Stimulated activated naive CD8-positive, alpha-beta T cell treated with anti-CD3 and anti-CD28 coated beads, Interleukin-15, Interleukin-2, amounts not matched to agents 100 ng/mL and 50 ng/mL, for 24 hours (primary cell): ENCODE data around the gene ALDH1B1.

Experiments used
- H3K27ac Mint-ChIP-seq: one replicate; pipeline ENCODE4 v1.8.0; 2021; ENCODE audit warnings: mild to moderate bottlenecking, mixed read lengths
- H3K27me3 Mint-ChIP-seq: one replicate; pipeline ENCODE4 v1.8.0; 2021; ENCODE audit warnings: mixed read lengths
- H3K36me3 Mint-ChIP-seq: one replicate; pipeline ENCODE4 v1.8.0; 2021; ENCODE audit warnings: low read depth, mixed read lengths
- H3K4me1 Mint-ChIP-seq: one replicate; pipeline ENCODE4 v1.8.0; 2021; ENCODE audit warnings: low read depth, mixed read lengths
- H3K4me3 Mint-ChIP-seq: one replicate; pipeline ENCODE4 v1.8.0; 2021; ENCODE audit warnings: mild to moderate bottlenecking, mixed read lengths
- H3K9me3 Mint-ChIP-seq: one replicate; pipeline ENCODE4 v1.8.0; 2021; ENCODE audit warnings: mixed read lengths

The ALDH1B1 gene

DNA sequence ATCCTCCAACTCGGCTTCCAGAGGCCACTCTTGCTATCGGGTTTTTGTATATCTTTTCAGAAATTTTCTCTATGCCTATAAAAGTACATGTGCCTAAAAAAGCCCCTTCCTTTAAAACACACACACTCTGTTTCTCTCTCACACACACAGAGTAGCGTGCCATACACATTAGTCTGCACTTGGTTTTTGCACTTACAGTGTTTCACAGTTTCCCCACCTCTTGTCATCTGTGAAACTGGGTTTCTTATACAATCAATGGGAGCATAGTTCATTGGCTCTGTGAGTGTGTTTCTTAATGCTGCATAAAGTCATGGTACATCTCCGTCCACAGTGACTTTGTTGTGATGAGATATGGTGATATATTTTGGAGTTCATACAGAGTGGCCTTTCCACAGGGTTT is 32.4 kb downstream of the ALDH1B1 start:
- H3K9me3 Mint-ChIP-seq: no peaks in the 10 kb centered on the region
- H3K4me1 Mint-ChIP-seq: no peaks in the 10 kb centered on the region
- H3K27ac Mint-ChIP-seq: no peak overlapping the region
- no peaks in the 10 kb centered on the region for H3K36me3 Mint-ChIP-seq
- peaks cover 44% of the 10 kb centered on the region for H3K27me3 Mint-ChIP-seq
- no peak overlapping the region for H3K4me3 Mint-ChIP-seq

DNA sequence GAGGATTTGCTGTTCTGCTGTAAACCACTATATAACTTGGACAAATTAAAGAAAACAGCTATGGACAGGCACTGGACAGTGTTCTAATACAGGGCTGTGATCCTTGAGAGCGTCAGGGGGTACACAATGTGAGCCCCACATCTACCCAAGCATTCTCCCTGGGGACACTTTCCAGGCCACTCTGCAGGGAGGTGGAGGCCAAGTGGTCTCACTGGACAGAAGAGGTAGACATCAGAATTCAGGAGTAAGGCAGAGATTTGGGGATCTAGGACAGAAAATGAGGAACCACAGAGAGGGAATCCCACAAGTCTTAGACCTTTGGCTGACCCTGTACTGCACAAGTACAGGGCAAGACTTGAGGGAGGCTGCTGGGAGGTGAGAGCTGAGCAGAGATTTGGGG is 35.6 kb downstream of the ALDH1B1 start:
- H3K36me3 Mint-ChIP-seq: no peaks in the 10 kb centered on the region
- no peaks in the 10 kb centered on the region for H3K9me3 Mint-ChIP-seq
- H3K4me1 Mint-ChIP-seq: no peaks in the 10 kb centered on the region
- peaks cover 31% of the 10 kb centered on the region for H3K27me3 Mint-ChIP-seq
- H3K27ac Mint-ChIP-seq: no peak overlapping the region
- no peak overlapping the region for H3K4me3 Mint-ChIP-seq

GRCh38 chr9:38431116-38431515 is 38.6 kb downstream of the ALDH1B1 start:
- no peaks in the 10 kb centered on the region for H3K4me1 Mint-ChIP-seq
- no peak overlapping the region for H3K27ac Mint-ChIP-seq
- H3K36me3 Mint-ChIP-seq: no peaks in the 10 kb centered on the region
- H3K27me3 Mint-ChIP-seq: peaks cover 16% of the 10 kb centered on the region
- no peaks in the 10 kb centered on the region for H3K9me3 Mint-ChIP-seq
- no peak overlapping the region for H3K4me3 Mint-ChIP-seq

GRCh38 chr9:38432922-38433510 is 40.5 kb downstream of the ALDH1B1 start:
- H3K27ac Mint-ChIP-seq: no peak overlapping the region
- no peaks in the 10 kb centered on the region for H3K9me3 Mint-ChIP-seq
- H3K4me1 Mint-ChIP-seq: no peaks in the 10 kb centered on the region
- H3K4me3 Mint-ChIP-seq: no peak overlapping the region
- no peaks in the 10 kb centered on the region for H3K36me3 Mint-ChIP-seq
- H3K27me3 Mint-ChIP-seq: peaks cover 2% of the 10 kb centered on the region

- Mint-ChIP-seq H3K27me3 (peaks cover 5% of the 10 kb centered on the region), H3K27ac (no peak overlapping the region), H3K9me3 (no peaks in the 10 kb centered on the region), H3K36me3 (no peaks in the 10 kb centered on the region), H3K4me1 (no peaks in the 10 kb centered on the region), H3K4me3 (no peak overlapping the region)
Measured at GRCh38 chr9:38434365-38434764, 41.9 kb downstream of the ALDH1B1 start.

DNA sequence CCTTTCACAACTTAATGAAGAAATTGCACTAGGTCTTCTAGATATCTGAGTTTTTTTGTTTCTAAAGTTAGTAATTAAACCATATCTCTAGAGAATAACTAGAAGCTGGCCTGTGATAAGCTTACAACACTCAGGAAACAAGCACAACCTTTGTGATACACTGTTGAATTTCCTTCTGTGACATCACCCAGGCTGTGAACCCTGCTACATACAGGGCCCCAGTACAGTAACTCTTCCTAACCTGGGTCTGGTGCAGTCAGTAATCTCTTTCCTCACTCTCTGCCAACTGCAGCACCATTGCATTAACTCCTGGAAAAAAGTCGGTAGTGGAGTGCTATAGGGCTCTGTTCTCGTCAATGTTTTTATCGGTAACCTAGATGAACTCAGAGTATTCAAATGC is 42.4 kb downstream of the ALDH1B1 start:
- Mint-ChIP-seq H3K4me3 (no peak overlapping the region), H3K27ac (no peak overlapping the region), H3K36me3 (no peaks in the 10 kb centered on the region), H3K27me3 (peaks cover 6% of the 10 kb centered on the region), H3K9me3 (no peaks in the 10 kb centered on the region), H3K4me1 (no peaks in the 10 kb centered on the region)

DNA sequence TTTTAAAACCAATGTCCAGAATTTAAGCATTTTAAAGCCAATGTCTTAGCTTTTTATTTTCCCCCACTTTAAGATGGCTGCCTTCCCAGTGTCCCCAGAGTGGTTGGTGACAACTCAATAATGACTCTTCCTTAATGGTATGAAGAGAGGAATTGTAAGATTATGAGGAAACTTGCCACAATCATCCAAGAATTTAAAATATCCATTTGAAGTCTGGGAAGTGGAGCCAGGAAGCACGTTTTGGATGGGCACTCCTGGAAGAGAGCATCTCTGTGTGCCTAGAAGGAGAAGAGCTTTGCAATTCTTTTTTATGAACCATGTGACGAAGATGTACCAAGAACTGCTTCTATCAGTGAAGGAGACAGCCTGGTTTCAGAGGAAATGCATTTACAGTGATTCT is 43.0 kb downstream of the ALDH1B1 start:
- Mint-ChIP-seq H3K36me3 (no peaks in the 10 kb centered on the region), H3K4me3 (no peak overlapping the region), H3K27me3 (peaks cover 6% of the 10 kb centered on the region), H3K9me3 (no peaks in the 10 kb centered on the region), H3K4me1 (no peaks in the 10 kb centered on the region), H3K27ac (no peak overlapping the region)

DNA sequence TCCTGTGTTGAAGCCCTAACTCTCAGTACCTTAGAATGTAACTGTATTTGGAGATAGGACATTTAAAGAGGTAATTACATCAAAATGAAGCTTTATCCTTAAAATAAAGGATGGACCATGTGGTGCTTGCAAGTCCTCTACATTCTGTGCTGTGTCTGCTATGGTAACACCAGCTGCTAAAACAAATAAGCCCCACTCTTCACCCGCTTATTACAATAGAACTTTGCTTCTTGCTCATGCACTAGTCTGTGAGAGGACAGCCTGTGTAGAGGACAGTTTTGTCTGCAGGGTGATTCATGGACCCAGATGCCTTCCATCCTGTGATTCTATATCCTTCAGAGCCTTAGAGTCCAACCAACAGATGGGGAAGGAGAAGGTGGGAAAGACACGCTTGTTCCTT is 44.2 kb downstream of the ALDH1B1 start:
- Mint-ChIP-seq H3K9me3 (no peaks in the 10 kb centered on the region), H3K4me1 (no peaks in the 10 kb centered on the region), H3K27ac (no peak overlapping the region), H3K27me3 (peaks cover 6% of the 10 kb centered on the region), H3K4me3 (no peak overlapping the region), H3K36me3 (no peaks in the 10 kb centered on the region)

GRCh38 chr9:38437193-38437823 is 44.8 kb downstream of the ALDH1B1 start:
- H3K27me3 Mint-ChIP-seq: peaks cover 6% of the 10 kb centered on the region
- no peak overlapping the region for H3K27ac Mint-ChIP-seq
- H3K4me3 Mint-ChIP-seq: no peak overlapping the region
- no peaks in the 10 kb centered on the region for H3K36me3 Mint-ChIP-seq
- no peaks in the 10 kb centered on the region for H3K9me3 Mint-ChIP-seq
- no peaks in the 10 kb centered on the region for H3K4me1 Mint-ChIP-seq

DNA sequence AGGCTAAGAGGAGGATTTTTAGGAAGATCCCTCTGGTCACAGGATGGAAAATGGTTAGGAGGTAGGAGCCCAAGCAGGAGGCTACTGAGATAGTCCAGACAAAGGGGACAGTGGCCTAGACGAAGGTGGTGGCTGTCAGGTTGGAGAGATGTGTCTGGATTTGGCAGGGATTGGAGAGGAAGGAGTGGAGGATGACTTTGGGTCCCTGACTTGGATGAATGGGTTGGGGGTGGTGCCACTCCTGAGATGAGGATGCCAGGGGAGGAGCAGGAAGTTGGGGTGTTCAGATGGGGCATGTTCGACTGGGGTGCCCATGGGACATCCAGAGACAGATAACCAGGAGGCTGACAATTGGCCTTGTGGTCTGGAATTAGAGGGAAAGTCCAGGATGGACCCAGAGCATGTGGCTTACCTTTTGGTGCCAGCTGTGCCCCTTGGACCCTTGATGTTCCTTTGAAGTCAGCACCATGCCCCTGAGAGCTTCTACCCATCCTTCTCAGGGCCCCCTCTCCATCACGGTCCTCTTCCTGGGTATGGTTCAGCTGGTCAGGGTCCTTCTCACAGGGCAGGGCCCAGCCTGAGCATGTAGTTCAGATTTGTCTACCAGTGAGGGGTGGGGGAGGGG is 46.9 kb downstream of the ALDH1B1 start:
- no peaks in the 10 kb centered on the region for H3K4me1 Mint-ChIP-seq
- no peaks in the 10 kb centered on the region for H3K36me3 Mint-ChIP-seq
- H3K9me3 Mint-ChIP-seq: no peaks in the 10 kb centered on the region
- peaks cover 7% of the 10 kb centered on the region for H3K27me3 Mint-ChIP-seq
- H3K4me3 Mint-ChIP-seq: no peak overlapping the region
- no peak overlapping the region for H3K27ac Mint-ChIP-seq

DNA sequence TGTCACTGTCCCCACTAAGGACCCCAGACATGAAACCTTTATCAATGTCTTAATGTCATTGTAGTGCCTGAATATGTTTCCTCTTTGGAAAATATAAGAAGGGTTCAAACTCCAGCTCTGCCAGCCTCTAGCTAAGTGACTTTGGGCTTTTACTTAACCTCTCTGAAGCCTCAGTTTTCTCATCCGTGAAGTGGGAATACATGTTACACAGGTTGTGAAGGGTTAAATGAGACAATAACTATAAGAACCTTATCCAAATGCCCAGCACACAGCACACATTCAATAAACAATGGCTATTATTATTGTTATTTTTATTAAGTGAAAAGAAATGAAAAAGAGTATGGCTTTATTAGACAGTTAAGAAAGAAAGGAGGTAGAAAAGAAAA is 47.4 kb downstream of the ALDH1B1 start:
- Mint-ChIP-seq H3K4me3 (no peak overlapping the region), H3K9me3 (no peaks in the 10 kb centered on the region), H3K4me1 (no peaks in the 10 kb centered on the region), H3K36me3 (no peaks in the 10 kb centered on the region), H3K27me3 (peaks cover 9% of the 10 kb centered on the region), H3K27ac (no peak overlapping the region)

GRCh38 chr9:38440516-38440915 is 48.0 kb downstream of the ALDH1B1 start:
- Mint-ChIP-seq H3K27me3 (peaks cover 9% of the 10 kb centered on the region), H3K36me3 (no peaks in the 10 kb centered on the region), H3K9me3 (no peaks in the 10 kb centered on the region), H3K27ac (no peak overlapping the region), H3K4me1 (no peaks in the 10 kb centered on the region), H3K4me3 (no peak overlapping the region)

DNA sequence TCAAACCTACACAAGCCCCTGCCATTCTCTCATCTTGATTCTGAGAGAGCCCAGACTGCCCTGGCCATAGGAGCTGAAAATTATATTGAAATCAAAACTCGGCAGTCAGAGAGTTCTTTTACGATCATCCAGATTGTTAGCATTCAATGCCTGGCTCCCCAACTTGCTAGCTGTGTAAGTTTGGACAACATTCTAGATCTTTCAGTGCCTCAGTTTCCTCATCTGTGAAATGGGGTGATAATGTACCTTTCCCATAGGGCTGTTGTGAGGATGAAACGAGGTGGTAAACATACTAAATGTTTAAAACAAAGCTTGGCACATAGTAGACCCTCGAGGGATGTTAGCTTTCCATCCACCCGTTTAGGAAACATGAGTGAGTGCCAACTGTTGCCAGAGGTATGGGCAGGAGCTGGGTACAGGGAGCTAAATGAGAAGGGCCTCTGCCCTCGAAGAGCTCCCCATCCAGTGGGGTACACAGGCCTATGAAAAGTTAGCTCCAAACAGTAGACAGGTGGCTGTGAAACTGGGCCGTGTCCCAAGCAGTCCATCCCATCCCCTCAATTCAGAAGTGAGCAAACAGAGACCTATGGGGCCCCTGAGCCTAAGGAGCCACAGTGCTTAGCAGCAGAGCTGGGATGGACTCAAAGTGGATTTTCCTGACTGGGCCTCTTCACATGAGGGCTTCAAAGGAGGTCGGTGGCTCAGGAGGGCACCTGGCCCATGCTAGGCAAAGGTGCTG is 49.0 kb downstream of the ALDH1B1 start:
- Mint-ChIP-seq H3K4me1 (no peaks in the 10 kb centered on the region), H3K36me3 (no peaks in the 10 kb centered on the region), H3K27ac (no peak overlapping the region), H3K27me3 (peaks cover 16% of the 10 kb centered on the region), H3K9me3 (no peaks in the 10 kb centered on the region), H3K4me3 (no peak overlapping the region)

DNA sequence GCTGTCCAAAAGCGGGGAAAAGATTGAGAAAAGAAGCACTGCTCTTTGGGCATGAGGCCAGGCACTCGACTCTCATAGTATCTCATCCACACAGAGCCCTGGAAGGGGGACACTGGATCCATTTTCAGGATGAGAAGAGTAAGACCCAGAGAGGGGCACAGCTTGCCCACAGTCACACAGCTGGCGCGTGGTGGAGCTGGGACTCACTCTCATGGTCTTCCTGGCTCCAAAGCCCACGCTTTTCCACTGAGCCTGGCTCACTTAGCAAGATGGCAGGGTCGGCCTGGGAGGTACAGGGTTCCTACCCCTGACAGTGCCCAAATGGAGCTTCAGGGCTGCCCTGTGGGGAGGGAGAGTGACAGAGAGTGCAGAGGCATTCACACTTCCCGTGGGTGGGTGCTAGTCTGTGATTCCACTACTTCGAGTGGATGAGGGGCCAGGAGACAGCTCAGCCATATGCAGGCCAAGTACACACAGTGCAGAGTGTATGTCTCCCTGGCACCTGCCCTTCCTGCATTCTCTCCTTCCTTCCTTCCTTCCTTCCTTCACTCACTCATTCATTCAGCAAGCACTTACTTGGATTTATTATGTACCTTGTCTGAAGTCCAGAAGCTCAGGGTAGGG is 50.1 kb downstream of the ALDH1B1 start:
- no peak overlapping the region for H3K4me3 Mint-ChIP-seq
- no peak overlapping the region for H3K27ac Mint-ChIP-seq
- H3K27me3 Mint-ChIP-seq: peaks cover 22% of the 10 kb centered on the region
- no peaks in the 10 kb centered on the region for H3K9me3 Mint-ChIP-seq
- H3K4me1 Mint-ChIP-seq: no peaks in the 10 kb centered on the region
- no peaks in the 10 kb centered on the region for H3K36me3 Mint-ChIP-seq

DNA sequence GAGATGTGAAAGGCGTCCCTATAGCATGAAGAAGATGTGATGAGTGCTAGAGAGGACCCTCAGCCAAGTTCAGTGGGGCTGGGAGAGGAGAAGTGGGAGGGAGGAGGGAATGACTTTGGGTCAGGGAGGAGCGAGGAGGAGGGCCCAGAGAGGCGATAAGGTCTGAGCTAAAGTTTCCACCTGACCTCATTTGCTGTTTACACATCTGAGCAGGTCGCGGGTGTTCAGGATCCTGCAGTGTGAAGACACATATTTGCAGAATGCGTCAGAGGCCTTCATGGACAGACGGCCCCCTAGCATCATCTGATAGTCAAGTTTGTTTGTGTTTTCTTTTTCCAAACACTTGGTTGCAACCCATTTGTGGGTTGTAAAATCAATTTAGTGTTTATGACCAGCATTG is 50.7 kb downstream of the ALDH1B1 start:
- peaks cover 22% of the 10 kb centered on the region for H3K27me3 Mint-ChIP-seq
- no peaks in the 10 kb centered on the region for H3K9me3 Mint-ChIP-seq
- no peak overlapping the region for H3K4me3 Mint-ChIP-seq
- H3K27ac Mint-ChIP-seq: no peak overlapping the region
- H3K4me1 Mint-ChIP-seq: no peaks in the 10 kb centered on the region
- no peaks in the 10 kb centered on the region for H3K36me3 Mint-ChIP-seq
